Skin epidermis (tissue), 12 donors: ENCODE measurements around the gene CETP.
"Not testable (repeated sequence)": the region's sequence is repeated elsewhere in the genome, so short reads cannot be mapped to it uniquely, and the experiment has no call there.

Source experiments
- H3K27ac ChIP-seq, 21 experiments: fragments of 200-600 bp; sonication (generic) in 11 of 21; one replicate each; pipeline ENCODE4 v1.5.0; 2020; ENCODE audit warnings: mild to moderate bottlenecking in 3 of 21, inconsistent platforms in 2 of 21, moderate library complexity in 2 of 21
- H3K4me3 ChIP-seq, 7 experiments: fragments of 200-600 bp; sonication (generic) in 2 of 7; one replicate each; pipeline ENCODE4 v1.5.0; 2020; ENCODE audit warnings: inconsistent platforms in 2 of 7, mild to moderate bottlenecking in 2 of 7, moderate library complexity in 1 of 7

Gene CETP

DNA sequence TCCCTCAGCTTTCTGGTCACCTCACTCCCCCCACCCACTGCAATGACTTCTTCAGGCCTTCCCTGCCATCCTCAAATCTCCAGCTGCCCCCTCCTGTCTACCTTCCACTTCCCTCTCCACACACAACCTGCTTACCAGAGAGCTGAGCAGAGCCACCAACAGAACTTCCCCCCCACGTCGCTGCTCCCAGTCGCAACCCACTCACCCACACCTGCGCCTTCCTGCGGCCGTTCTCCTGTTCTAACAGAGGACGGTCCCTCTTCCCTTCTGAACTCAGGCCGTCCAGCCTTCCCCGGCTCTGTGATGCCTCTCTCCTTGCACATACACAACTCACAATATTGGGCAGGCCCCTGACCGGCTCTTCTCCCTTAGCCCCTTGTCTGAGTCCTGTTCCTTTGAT, 14.0 kb downstream of the CETP start:
- no peak overlapping the region for H3K27ac ChIP-seq
- no peak overlapping the region for H3K4me3 ChIP-seq

DNA sequence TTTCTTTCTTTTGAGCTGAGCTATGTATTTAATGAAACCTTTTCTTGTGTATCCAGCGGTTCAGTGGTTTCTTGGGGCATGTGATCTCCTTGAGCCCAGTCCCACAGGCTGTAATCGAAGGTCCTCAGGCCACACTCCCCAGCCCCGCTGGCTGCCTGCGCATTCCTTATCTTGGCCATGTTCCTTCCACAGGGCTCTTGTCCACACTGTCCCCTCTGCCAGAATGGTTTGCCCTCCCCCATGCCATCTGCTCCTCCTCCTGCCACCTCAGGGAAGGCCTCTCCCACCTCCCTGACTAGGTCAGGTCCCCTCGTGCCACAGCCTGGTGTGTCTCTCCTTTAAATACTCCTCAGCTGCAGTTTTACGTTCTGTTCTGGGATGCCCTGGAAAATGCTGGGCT, 15.5 kb downstream of the CETP start:
- no peak overlapping the region for H3K27ac ChIP-seq
- H3K4me3 ChIP-seq: no peak overlapping the region

DNA sequence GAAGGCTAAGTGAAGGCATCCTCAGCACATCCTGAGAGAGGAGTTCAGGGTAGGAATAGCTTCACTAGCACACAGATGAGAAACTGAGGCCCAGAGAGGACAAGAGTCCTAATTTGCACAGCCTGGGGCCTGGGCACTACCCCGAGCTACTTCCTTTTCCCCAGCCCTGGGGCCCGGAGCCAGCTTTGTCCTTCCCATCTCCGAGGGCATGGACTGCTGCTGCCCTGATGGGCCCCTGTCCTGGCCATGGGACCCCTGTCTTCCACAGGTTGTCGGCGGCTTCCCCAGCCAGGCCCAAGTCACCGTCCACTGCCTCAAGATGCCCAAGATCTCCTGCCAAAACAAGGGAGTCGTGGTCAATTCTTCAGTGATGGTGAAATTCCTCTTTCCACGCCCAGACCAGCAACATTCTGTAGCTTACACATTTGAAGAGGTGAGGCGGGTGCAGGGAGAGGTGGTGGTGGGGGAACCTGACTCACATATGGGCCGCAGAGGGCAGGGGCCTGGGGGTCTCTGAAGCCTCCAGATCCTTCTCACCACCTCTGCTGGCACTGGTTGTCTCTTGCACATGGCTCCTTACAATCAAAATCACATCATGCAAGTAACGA, 16.2 kb downstream of the CETP start:
- Histone ChIP-seq H3K27ac (no peak overlapping the region), H3K4me3 (no peak overlapping the region)

DNA sequence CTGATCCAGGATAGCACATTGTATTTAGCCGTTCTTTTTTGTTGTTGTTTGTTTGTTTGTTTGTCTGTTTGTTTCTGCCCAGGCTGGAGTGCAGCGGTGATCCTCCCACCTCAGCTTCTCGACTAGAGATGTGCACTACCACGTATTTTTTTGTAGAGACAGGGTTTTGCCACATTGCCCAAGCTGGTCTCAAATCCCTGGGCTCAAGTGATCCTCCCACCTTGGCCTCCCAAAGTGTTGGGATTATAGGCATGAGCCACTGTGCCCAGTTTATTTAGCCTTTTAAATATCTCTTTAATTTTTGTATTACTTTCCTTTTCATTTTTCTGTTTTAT, 18.4 kb downstream of the CETP start:
- Histone ChIP-seq H3K27ac (no peak overlapping the region), H3K4me3 (no peak overlapping the region)

DNA sequence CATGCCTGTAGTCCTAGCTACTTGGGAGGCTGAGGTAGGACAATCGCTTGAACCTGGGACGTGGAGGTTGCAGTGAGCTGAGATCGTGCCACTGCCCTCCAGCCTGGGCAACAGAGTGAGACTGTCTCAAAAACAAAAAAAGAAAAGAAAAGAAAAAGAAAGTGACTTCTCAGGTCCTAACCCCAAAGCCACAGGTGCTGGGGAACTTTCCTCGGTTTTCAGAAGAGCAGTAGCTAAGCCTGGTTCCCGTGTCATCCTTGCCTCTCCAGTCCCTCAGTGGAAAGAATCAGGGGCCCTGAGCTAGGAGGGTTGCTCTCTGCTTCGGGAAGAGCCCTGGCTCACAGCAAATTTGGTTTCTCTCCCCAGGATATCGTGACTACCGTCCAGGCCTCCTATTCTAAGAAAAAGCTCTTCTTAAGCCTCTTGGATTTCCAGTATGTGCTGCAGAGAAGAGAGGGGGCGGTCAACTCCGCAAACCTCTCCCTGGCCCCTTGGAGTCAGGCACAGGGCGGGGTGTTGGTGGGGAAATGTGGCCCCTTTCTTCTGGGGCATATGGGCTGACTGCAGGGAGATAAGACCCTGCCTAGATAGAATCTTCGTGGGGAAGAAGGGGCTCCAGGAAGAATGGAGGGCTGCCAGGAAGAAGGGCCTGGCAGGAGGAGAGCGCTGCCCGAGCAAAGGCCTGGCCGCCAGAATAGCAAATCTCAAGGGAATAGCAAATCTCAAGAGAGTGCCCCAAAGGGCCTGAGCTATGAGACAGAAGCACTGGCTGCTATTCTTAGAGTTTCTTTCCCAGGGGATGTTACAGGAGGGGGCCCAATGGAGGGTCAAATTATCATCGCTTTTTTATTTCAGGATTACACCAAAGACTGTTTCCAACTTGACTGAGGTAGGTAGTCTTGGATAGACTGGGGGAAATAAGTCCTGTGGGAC, 19.3 kb downstream of the CETP start:
- Histone ChIP-seq H3K4me3 (no peak overlapping the region), H3K27ac (peak overlapping the region in 1 of 21 experiments; percentile 15)

DNA sequence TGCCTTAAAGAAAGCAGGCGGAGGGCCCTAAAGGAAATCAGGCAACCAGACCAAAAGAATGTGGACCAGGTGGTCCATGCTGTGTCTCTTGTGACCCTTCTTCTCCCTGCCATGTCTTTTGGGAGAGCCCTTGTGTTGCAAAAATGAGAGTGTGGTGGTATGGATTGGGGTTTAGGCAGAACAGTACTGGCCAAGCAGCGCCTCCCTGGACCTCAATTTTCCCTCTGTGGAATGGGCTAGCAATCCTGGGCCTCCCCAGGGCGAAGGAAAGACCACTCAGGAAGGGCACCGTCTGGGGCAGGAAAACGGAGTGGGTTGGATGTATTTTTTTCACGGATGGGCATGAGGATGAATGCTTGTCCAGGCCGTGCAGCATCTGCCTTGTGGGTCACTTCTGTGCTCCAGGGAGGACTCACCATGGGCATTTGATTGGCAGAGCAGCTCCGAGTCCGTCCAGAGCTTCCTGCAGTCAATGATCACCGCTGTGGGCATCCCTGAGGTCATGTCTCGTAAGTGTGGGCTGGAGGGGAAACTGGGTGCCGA, 20.1 kb downstream of the CETP start:
- Histone ChIP-seq H3K27ac (no peak overlapping the region), H3K4me3 (no peak overlapping the region)

DNA sequence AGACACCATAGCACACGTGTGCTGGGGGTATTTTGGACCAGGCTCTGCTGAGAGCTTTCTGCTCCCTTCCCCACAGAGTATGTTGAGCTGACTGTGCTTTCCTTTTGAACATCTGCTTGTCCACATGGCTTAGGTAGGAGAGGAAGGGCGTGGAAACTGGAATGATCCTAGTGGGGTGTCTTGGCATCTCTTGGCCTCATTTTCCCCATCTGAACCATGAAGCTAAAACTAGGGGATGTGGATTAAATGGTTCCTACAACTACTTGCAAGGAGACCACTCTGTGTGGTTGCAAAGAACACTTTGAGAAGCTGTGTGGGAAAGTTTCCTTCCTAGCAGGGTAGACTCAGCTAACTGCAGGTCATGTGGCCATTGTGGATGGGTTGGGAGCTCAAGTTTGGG, 20.9 kb downstream of the CETP start:
- Histone ChIP-seq H3K27ac (peak overlapping the region in 1 of 21 experiments; percentile 17), H3K4me3 (no peak overlapping the region)

DNA sequence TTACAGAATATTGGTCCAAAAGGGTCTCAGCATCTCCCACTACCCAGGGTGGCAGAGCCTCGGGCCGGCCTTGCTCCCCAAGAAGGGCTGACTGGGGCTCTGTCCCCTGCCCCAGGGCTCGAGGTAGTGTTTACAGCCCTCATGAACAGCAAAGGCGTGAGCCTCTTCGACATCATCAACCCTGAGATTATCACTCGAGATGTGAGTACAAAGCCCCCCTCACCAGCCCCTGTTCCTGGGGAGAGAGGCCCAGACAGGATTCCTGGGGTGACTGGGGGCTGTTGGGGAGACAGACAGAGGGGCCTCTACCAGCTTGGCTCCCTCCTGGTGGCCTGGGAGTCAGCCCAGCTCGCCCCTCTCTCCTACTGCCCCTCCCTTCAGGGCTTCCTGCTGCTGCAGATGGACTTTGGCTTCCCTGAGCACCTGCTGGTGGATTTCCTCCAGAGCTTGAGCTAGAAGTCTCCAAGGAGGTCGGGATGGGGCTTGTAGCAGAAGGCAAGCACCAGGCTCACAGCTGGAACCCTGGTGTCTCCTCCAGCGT, 21.5 kb downstream of the CETP start:
- no peak overlapping the region for H3K4me3 ChIP-seq

DNA sequence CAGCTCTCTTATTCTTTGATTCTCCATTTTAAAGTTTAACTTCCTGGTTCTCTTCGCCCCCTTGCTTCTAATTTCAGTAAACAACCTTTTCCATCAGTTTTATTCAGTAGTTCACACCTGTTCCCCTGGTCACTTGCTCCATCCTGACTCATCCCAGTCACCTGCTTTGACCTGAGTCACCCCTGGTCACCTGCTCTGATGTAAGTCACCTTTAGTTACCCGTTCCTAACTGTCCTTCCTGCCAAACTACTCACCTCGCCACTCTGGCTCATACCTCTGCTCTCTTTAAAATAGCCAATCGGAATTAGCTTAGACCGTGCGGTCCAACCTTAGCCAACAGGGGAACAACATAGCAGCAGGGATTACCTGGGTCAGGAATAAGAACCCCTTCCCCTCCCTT, 22.9 kb downstream of the CETP start:
- Histone ChIP-seq H3K4me3 (no peak overlapping the region), H3K27ac (peak overlapping the region in 13 of 21 experiments; percentile 55 to 99 (median 78))

More for the DNA sequence above, 21.5 kb downstream of the CETP start:
- peak overlapping the region in 1 of 21 experiments; percentile 47 for H3K27ac ChIP-seq

DNA sequence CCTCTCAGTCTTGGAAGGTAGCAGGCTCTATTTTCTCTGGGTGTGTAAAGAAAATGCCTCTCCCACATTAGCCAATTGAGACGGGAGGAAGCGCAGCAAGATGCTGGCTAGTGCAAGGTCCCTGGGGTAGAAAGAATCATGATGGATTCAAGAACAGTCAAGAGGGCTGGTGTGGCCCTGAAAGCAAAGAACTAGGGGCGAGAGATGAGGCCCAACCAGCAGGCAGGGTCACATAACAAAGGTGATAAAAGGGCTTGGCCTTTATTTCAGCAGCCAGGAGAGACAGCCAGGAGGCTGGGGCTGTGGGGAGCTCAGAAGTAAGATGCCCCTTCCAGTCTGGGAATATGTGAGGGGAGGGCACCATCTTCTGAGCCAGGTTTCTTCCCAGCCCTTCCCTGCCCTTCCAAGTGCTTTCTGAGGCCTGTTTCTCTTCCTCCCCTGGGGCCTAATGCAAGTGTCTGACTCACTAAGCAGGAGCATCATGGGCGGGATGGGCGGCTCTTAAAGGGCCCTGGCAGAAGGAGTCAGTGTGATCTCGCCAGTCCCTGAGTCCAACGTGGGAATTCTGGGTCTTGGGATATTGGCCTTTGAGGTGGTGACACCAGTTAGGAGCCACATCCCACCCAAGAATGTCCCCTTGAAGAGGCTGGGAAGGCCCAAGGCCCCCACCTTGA, 23.7 kb downstream of the CETP start:
- H3K27ac ChIP-seq: peak overlapping the region in 20 of 21 experiments; percentile 22 to 99 (median 74)
- H3K4me3 ChIP-seq: no peak overlapping the region

DNA sequence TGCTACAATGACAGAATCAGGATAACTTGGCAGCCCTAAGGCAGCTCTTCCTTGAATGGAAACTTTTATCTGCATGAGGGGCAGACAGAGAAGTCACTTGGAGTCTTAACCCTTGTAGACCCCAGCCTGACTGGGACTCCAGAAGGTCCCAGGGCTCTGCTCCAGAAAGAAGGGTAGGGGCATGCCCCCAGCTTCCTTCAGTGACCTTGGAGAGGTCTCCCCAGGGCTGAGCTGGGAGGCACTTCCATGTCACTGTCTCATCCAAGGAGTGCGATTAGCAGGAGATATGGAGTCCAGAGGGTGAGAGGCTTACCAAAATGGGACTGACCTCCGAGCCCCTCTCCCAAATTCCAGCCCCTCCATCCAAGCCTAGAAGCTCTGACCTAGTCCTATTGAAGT, 24.2 kb downstream of the CETP start:
- peak overlapping the region in 20 of 21 experiments; percentile 22 to 99 (median 74) for H3K27ac ChIP-seq
- H3K4me3 ChIP-seq: no peak overlapping the region

DNA sequence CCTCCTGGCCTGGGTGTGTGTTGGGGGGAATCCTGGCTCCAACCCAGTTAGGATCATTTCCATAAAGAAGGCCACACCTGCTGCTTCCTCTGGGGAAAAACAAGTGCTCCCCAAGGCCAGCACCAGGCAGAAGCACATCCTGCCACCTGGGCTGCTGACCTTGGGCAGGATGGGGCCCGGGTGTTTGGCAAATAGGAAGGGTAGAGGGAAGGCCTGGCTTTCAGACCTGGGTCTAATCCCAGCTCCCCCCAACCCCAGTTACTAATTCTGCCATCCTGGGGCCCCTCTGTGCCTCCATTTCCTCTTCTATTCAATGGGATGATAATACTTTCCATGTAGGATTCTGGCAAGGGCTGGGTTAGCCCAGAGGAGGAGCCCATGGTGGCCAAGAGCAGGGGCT, 24.6 kb downstream of the CETP start:
- H3K4me3 ChIP-seq: no peak overlapping the region
- H3K27ac ChIP-seq: peak overlapping the region in 18 of 21 experiments; percentile 33 to 99 (median 78)

DNA sequence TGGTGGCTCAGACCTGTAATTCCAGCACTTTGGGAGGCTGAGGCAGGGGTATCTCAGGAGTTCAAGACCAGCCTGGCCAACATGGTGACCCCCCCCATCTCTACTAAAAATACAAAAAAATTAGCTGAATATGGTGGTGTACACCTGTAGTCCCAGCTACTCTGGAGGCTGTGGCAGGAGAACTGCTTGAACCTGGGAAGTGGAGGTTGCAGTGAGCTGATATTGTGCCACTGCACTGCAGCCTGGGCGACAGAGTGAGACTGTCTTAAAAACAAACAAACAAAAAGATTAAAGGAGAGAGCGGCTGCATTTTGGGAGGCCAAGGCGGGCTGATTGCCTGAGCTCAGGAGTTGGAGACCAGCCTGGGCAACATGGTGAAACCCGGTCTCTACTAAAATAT, 25.2 kb downstream of the CETP start:
- H3K4me3 ChIP-seq: not testable (repeated sequence)
- peak overlapping the region in 13 of 21 experiments; percentile 68 to 99 (median 96) for H3K27ac ChIP-seq

DNA sequence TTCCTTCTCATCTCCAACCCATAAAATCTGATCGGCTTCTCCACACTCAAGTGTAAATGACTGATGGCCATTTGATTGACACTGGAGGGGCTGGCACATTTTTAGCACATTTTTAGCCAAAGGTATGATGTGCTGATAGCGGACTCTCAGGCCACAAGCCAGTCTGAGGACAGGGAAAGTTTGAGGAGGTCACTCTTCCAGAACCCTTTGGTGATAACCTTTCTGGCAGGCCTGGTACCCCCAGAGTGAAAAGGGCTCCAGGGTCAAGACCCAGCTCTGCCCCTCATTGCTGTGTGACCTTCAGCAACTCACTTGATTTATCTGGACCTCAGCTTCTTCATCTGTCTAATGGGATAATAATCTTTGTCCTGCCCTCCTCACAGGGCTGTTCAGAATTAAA, 25.9 kb downstream of the CETP start:
- H3K27ac ChIP-seq: peak overlapping the region in 17 of 21 experiments; percentile 26 to 99 (median 95)
- no peak overlapping the region for H3K4me3 ChIP-seq

DNA sequence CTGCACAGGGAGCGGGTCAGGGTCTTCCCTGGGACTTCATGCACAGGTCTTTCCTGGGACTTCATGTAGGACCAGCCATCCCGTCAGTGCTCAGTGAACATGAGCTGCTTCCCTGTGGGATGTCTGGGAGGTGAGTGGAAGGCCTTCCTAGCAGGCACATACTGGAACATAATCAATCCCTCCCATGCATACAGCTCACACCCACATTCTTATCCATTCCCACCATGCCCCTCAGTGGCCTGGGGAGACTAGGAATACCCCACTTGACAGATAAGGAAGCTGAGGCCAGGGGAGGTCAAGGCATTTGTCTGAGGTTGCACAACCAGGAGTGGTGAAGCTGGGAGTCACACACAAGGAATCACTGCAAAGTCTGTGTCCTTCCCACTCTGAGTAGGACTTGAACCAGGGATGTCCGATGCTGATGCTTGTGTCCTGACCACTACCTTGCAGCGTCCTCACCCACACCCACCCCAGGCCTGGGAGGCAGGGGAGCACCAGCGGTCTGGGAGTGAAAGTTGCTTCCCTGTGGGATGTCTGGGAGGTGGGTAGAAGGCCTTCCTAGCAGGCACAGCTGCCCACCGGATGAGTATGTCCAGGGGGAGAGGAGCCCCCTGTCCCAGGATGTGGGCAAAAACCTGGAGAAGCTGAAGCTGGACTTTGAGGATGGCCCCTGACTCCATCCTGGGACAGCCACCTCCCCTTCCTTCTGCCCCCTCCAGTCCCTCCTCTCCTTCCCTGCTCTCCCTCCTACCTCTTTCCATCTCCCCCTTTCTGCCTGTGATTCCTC, 26.6 kb downstream of the CETP start:
- peak overlapping the region; percentile 80 to 99 (median 93) for H3K27ac ChIP-seq
- peak overlapping the region; percentile 59 to 75 (median 69) for H3K4me3 ChIP-seq

DNA sequence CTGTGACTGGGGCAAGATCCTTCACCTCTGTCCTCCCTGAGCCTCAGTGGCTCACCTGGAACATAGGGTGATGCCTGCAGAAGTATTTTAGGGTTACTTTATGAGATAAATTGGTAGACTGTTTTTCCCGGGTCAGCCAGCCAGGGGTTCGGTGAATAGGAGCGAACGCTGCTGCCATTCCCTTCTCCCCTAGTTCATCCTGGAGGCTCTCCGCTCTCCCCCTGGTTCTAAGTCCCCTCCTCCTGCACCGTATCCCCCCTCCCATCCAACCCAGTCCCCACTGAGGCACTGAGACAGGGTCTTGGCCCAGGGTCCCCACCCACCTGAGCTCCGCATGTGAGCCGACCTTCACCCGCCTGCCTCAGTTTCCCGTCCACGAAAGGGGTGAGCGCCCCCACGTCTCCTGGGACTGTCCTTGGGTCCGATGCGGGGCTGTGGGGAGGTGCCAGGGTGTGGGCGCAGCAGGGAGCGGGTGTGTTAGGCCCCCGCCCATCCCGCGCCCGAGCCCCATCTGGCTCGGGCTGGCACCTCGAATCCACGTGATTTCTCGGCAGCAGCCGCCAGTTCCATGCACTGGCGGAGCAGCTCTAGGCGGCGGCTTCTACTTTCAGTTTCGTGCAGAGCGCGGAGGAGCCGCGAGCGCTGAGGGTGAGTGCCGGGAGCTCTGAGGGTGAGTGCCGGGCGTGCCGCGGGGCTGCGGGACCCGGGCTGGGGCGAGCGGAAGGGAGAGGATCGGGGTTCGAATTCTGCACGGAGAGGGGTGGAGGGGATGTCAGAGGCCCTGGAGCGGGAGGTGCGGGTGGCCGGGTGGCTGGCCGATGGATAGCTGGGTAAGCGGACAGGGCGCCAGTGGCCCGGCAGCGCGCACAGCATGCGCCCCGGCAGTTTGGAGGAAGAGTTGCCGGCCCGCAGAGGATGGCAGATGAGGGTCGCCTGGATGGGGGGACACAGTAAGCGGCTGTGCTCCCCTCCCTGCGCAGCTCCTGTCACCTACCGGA, 27.5 kb downstream of the CETP start, which contains the start of gene NLRC5:
Gene NLRC5 (plus strand): TSS at position 610 of the 998 bp plus-strand sequence. CDS start 31,156 bp downstream, outside the sequence.
- H3K27ac ChIP-seq: peak within 1 kb of the TSS; percentile 80 to 99 (median 93)
- peak within 1 kb of the TSS; percentile 59 to 75 (median 69) for H3K4me3 ChIP-seq

DNA sequence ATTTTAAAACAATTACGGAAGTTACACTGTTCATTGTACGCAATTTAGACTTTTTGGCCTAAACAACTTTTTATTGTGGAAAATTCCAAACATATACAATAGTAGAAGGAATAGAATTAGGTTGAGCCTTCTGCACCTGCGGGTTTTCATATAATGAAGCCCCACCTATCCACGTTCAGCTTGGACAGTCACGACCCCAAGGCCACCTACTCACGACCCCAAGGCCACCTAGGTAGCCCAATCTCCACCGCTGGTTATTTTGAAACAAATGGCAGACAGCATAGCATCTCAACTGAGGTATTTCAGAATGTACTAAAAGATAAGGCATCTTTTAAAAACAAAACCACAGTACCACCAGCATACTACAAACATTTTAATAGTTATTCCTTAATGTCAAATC, 28.2 kb downstream of the CETP start:
- Histone ChIP-seq H3K4me3 (peak overlapping the region; percentile 59 to 75 (median 69)), H3K27ac (peak overlapping the region; percentile 80 to 99 (median 93))
